Parathyroid adenoma (tissue), 2 donors: ENCODE results near the gene CEP70.

Experiments
- H2AFZ ChIP-seq: fragments of 300-600 bp; sonication (generic); one replicate; pipeline ENCODE4 v1.7.0; 2017; ENCODE audit warnings: antibody characterized with exemption, mild to moderate bottlenecking
- H3K27ac ChIP-seq: fragments of 300-600 bp; sonication (generic); one replicate; pipeline ENCODE4 v1.7.0; 2017
- H3K27me3 ChIP-seq: fragments of 300-600 bp; sonication (generic); one replicate; pipeline ENCODE4 v1.7.0; 2017; ENCODE audit warnings: low read length; ENCODE audit not compliant: control insufficient read depth, insufficient read depth
- H3K36me3 ChIP-seq: fragments of 300-600 bp; sonication (generic); one replicate; pipeline ENCODE4 v1.7.0; 2017; ENCODE audit warnings: low read length; ENCODE audit not compliant: control insufficient read depth, insufficient read depth
- H3K4me1 ChIP-seq: fragments of 300-600 bp; sonication (generic); one replicate; pipeline ENCODE4 v1.7.0; 2017; ENCODE audit warnings: control low read depth
- H3K4me2 ChIP-seq: fragments of 300-600 bp; sonication (generic); one replicate; pipeline ENCODE4 v1.7.0; 2017; ENCODE audit warnings: low read length
- H3K4me3 ChIP-seq: fragments of 300-600 bp; sonication (generic); one replicate; pipeline ENCODE4 v1.7.0; 2017; ENCODE audit warnings: low read depth, low read length
- H3K79me2 ChIP-seq: fragments of 300-600 bp; sonication (generic); one replicate; pipeline ENCODE4 v1.7.0; 2017; ENCODE audit warnings: control low read depth
- H3K9ac ChIP-seq: fragments of 300-600 bp; sonication (generic); one replicate; pipeline ENCODE4 v1.7.0; 2017; ENCODE audit warnings: mild to moderate bottlenecking
- H3K9me3 ChIP-seq: fragments of 300-600 bp; sonication (generic); one replicate; pipeline ENCODE4 v1.7.0; 2017; ENCODE audit warnings: low read length; ENCODE audit not compliant: control insufficient read depth
- TF ChIP-seq, protein P1 (sequence below): fragments of 300-600 bp; sonication (generic); IDR thresholded peaks from one replicate; pipeline ENCODE4 v1.7.0; 2017; ENCODE audit warnings: antibody characterized with exemption, mild to moderate bottlenecking
- donor health status: primary hyperparathyroidism.

The CEP70 gene

GRCh38 chr3:138450704-138451424, 143.2 kb downstream of the CEP70 start:
- TF ChIP-seq, protein P1, sequence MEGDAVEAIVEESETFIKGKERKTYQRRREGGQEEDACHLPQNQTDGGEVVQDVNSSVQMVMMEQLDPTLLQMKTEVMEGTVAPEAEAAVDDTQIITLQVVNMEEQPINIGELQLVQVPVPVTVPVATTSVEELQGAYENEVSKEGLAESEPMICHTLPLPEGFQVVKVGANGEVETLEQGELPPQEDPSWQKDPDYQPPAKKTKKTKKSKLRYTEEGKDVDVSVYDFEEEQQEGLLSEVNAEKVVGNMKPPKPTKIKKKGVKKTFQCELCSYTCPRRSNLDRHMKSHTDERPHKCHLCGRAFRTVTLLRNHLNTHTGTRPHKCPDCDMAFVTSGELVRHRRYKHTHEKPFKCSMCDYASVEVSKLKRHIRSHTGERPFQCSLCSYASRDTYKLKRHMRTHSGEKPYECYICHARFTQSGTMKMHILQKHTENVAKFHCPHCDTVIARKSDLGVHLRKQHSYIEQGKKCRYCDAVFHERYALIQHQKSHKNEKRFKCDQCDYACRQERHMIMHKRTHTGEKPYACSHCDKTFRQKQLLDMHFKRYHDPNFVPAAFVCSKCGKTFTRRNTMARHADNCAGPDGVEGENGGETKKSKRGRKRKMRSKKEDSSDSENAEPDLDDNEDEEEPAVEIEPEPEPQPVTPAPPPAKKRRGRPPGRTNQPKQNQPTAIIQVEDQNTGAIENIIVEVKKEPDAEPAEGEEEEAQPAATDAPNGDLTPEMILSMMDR, result no peak
- Histone ChIP-seq H2AFZ (no peak overlapping the region), H3K9ac (no peak overlapping the region), H3K4me3 (no peak overlapping the region), H3K27ac (no peak overlapping the region), H3K4me2 (no peak overlapping the region), H3K36me3 (no peaks in the 10 kb centered on the region), H3K27me3 (no peaks in the 10 kb centered on the region), H3K9me3 (no peaks in the 10 kb centered on the region), H3K79me2 (no peaks in the 10 kb centered on the region), H3K4me1 (no peaks in the 10 kb centered on the region)

DNA sequence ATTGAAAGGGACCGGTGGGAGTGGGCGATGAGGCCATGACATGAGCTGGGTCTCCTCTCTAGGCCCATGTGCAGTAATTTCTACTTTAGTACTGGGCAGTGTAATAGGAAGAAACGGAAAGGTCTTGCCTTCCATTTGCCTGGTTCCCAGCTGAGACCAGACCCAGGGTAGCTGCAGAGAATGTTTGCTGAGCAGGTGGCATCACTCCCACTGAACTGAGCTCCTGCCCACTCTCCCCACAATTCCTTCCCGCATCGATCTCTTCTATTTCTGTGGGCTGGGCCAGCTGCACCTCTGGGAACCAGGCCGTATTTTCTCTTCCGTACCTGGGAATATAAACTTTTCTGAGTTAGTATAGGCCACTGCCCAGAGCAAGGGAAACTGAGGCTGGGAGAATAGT, 143.9 kb downstream of the CEP70 start:
- H3K9me3 ChIP-seq, result no peaks in the 10 kb centered on the region
- H3K4me2 ChIP-seq, result no peak overlapping the region
- no peak overlapping the region for H2AFZ ChIP-seq
- no peaks in the 10 kb centered on the region for H3K27me3 ChIP-seq
- TF ChIP-seq, protein P1, result no peak
- H3K36me3 ChIP-seq, result no peaks in the 10 kb centered on the region
- no peaks in the 10 kb centered on the region for H3K79me2 ChIP-seq
- no peak overlapping the region for H3K4me3 ChIP-seq
- H3K9ac ChIP-seq, result no peak overlapping the region
- no peaks in the 10 kb centered on the region for H3K4me1 ChIP-seq
- no peak overlapping the region for H3K27ac ChIP-seq

GRCh38 chr3:138449490-138449889, 144.6 kb downstream of the CEP70 start:
- H3K36me3 ChIP-seq, result no peaks in the 10 kb centered on the region
- H3K27ac ChIP-seq, result no peak overlapping the region
- H3K9me3 ChIP-seq, result no peaks in the 10 kb centered on the region
- no peaks in the 10 kb centered on the region for H3K27me3 ChIP-seq
- H3K79me2 ChIP-seq, result no peaks in the 10 kb centered on the region
- no peak overlapping the region for H3K4me2 ChIP-seq
- TF ChIP-seq, protein P1, result no peak
- H3K9ac ChIP-seq, result no peak overlapping the region
- no peak overlapping the region for H3K4me3 ChIP-seq
- H3K4me1 ChIP-seq, result no peaks in the 10 kb centered on the region
- no peak overlapping the region for H2AFZ ChIP-seq

GRCh38 chr3:138448631-138449030, 145.4 kb downstream of the CEP70 start:
- H3K4me2 ChIP-seq, result no peak overlapping the region
- no peaks in the 10 kb centered on the region for H3K9me3 ChIP-seq
- H2AFZ ChIP-seq, result no peak overlapping the region
- H3K4me1 ChIP-seq, result no peaks in the 10 kb centered on the region
- H3K79me2 ChIP-seq, result no peaks in the 10 kb centered on the region
- no peak overlapping the region for H3K9ac ChIP-seq
- H3K4me3 ChIP-seq, result no peak overlapping the region
- H3K27ac ChIP-seq, result no peak overlapping the region
- no peaks in the 10 kb centered on the region for H3K27me3 ChIP-seq
- TF ChIP-seq, protein P1, result no peak
- H3K36me3 ChIP-seq, result no peaks in the 10 kb centered on the region

- Histone ChIP-seq H3K79me2 (no peaks in the 10 kb centered on the region), H3K4me2 (no peak overlapping the region), H2AFZ (no peak overlapping the region), H3K27me3 (no peaks in the 10 kb centered on the region), H3K36me3 (no peaks in the 10 kb centered on the region), H3K27ac (no peak overlapping the region), H3K4me1 (no peaks in the 10 kb centered on the region), H3K9me3 (no peaks in the 10 kb centered on the region), H3K9ac (no peak overlapping the region), H3K4me3 (no peak overlapping the region)
- TF ChIP-seq, protein P1, result no peak
Measured at GRCh38 chr3:138445654-138446053, 148.4 kb downstream of the CEP70 start.
